RWPE1 (cell line): ENCODE data around the gene CLCNKA.
"Not testable (repeated sequence)": the region's sequence is repeated elsewhere in the genome, so short reads cannot be mapped to it uniquely, and the experiment has no call there.

Experiments used
- CTCF ChIA-PET: fragments of 350-600 bp; sonication (Branson Sonifier 250); formaldehyde crosslinking; extraction: SDS; loops from one replicate; lab custom pipeline; 2021; lab: Yijun Ruan, JAX
- POLR2A ChIA-PET: fragments of 400-600 bp; formaldehyde crosslinking; extraction: SDS; loops from one replicate; lab custom pipeline; 2020; ENCODE audit warnings: antibody characterized with exemption; ENCODE audit not compliant: low non-redundant PET; lab: Yijun Ruan, JAX
- DNase-seq: peaks from one replicate; pipeline ENCODE4 v3.0.0; 2012; ENCODE audit warnings: low spot score
- H3K27ac ChIP-seq: fragments of 450-650 bp; 2 replicates; pipeline ENCODE4 v1.5.1; 2017
- CTCF ChIP-seq: fragments of 450-650 bp; conservative IDR thresholded peaks from 2 replicates; pipeline ENCODE4 v1.5.1; 2017; ENCODE audit warnings: low read depth, mild to moderate bottlenecking

CLCNKA gene

GRCh38 chr1:16055613-16056520, 34.0 kb downstream of the CLCNKA start:
- DNase-seq = peak; percentile 85
- peak overlapping the region; percentile 20 for H3K27ac ChIP-seq
- TF ChIP-seq CTCF = peak; percentile 97
- CTCF ChIA-PET = interaction anchor here (0.5 to 1.5 kb wide), 13 partner anchors 9 to 265 kb away, joined by 3 to 7 read pairs (median 3); no protein-coding TSS in a partner anchor
- POLR2A ChIA-PET = no interaction called here

GRCh38 chr1:16056521-16056912, 34.7 kb downstream of the CLCNKA start:
- H3K27ac ChIP-seq, POLR2A ChIA-PET, DNase-seq: not testable (repeated sequence)
- CTCF ChIA-PET = interaction anchor here (0.6 to 0.7 kb wide), 6 partner anchors 10 to 121 kb away, joined by 3 to 7 read pairs (median 3); no protein-coding TSS in a partner anchor

- CTCF ChIA-PET = interaction anchor here (0.6 kb wide), 1 partner anchor 134 kb away, joined by 3 read pairs; no protein-coding TSS in a partner anchor
- DNase-seq = not testable (repeated sequence)
Observed at GRCh38 chr1:16057314-16057915, 35.6 kb downstream of the CLCNKA start.

GRCh38 chr1:16058394-16059120, 36.7 kb downstream of the CLCNKA start:
- DNase-seq, POLR2A ChIA-PET, CTCF ChIA-PET, H3K27ac ChIP-seq: not testable (repeated sequence)

More at GRCh38 chr1:16057314-16057915, 35.6 kb downstream of the CLCNKA start:
- POLR2A ChIA-PET, H3K27ac ChIP-seq: not testable (repeated sequence)

GRCh38 chr1:16061266-16061665, 39.4 kb downstream of the CLCNKA start:
- CTCF ChIA-PET = no interaction called here
- no peak for TF ChIP-seq CTCF
- POLR2A ChIA-PET = no interaction called here
- no peak for DNase-seq
- no peak overlapping the region for H3K27ac ChIP-seq

- CTCF ChIA-PET = interaction anchor here (0.6 kb wide), 1 partner anchor 10 kb away, joined by 3 read pairs; no protein-coding TSS in a partner anchor
- POLR2A ChIA-PET = not testable (repeated sequence)
Observed at GRCh38 chr1:16061989-16062686, 40.3 kb downstream of the CLCNKA start.

GRCh38 chr1:16062687-16063075, 40.8 kb downstream of the CLCNKA start:
- DNase-seq, POLR2A ChIA-PET, H3K27ac ChIP-seq: not testable (repeated sequence)
- CTCF ChIA-PET = interaction anchor here (0.6 kb wide), 1 partner anchor 10 kb away, joined by 3 read pairs; no protein-coding TSS in a partner anchor

More at GRCh38 chr1:16061989-16062686, 40.3 kb downstream of the CLCNKA start:
- DNase-seq, H3K27ac ChIP-seq: not testable (repeated sequence)

GRCh38 chr1:16063226-16063829, 41.5 kb downstream of the CLCNKA start:
- DNase-seq = no peak
- no peak for TF ChIP-seq CTCF
- no peak overlapping the region for H3K27ac ChIP-seq
- ChIA-PET POLR2A (no interaction called here), CTCF (interaction anchor here (0.6 kb wide), 1 partner anchor 35 kb away, joined by 3 read pairs; no protein-coding TSS in a partner anchor)
